CD4-positive, alpha-beta T cell (primary cell): ENCODE data around the gene SRD5A1. TPM values are rescaled to one million over a fixed set of nuclear protein-coding genes. Genes with fewer than 3 reads are reported as not detected.
A peak's percentile ranks its signal among the peaks of the same experiment; 100 is the strongest.
"Not testable (repeated sequence)": the region's sequence is repeated elsewhere in the genome, so short reads cannot be mapped to it uniquely, and the experiment has no call there.

Experiments used
- ATAC-seq: fragments of 200-7000 bp; cut with Tn5 transposase; one replicate; pipeline ENCODE4 v1.10.0; 2022; ENCODE audit warnings: mild to moderate bottlenecking; ENCODE audit not compliant: poor library complexity
- CTCF ChIA-PET: fragments of 350-600 bp; sonication (Branson Sonifier 250); formaldehyde crosslinking; loops from one replicate; lab custom pipeline; 2021; ENCODE audit warnings: antibody characterized with exemption, inconsistent platforms; lab: Charles Lee
- POLR2A ChIA-PET: fragments of 350-600 bp; sonication (Branson Sonifier 250); formaldehyde crosslinking; loops from one replicate; lab custom pipeline; 2021; ENCODE audit warnings: antibody characterized with exemption, inconsistent platforms; lab: Charles Lee
- DNase-seq, 14 experiments: peaks; one replicate each; pipeline ENCODE4 v3.0.0-alpha.2; 2013 to 2020; ENCODE audit warnings: mixed read lengths in 2 of 14
- H3K27ac ChIP-seq, 2 donors: one replicate each; pipeline versions ENCODE4 v1.5.1 to v1.7.0; 2013; ENCODE audit warnings: low read length in 2 of 2, low read depth in 1 of 2, mild to moderate bottlenecking in 1 of 2
- H3K27me3 ChIP-seq, 2 experiments: 1 replicate in 1 of 2; 2 replicates in 1 of 2; pipeline versions ENCODE4 v1.6.1 to v1.7.0; 2013; ENCODE audit warnings: low read length in 2 of 2, control low read depth in 1 of 2, mild to moderate bottlenecking in 1 of 2, moderate library complexity in 1 of 2; ENCODE audit not compliant: insufficient read depth in 2 of 2, control insufficient read depth in 1 of 2
- H3K36me3 ChIP-seq: one replicate; pipeline ENCODE4 v1.6.1; 2013; ENCODE audit warnings: low read length, control low read depth; ENCODE audit not compliant: insufficient read depth
- H3K4me1 ChIP-seq: one replicate; pipeline ENCODE4 v1.6.1; 2013; ENCODE audit warnings: low read length, control low read depth; ENCODE audit not compliant: insufficient read depth
- H3K4me3 ChIP-seq: one replicate; pipeline ENCODE4 v1.5.1; 2013; ENCODE audit warnings: mild to moderate bottlenecking, low read length, moderate library complexity
- H3K9me3 ChIP-seq, 2 experiments: 1 replicate in 1 of 2; 2 replicates in 1 of 2; pipeline versions ENCODE4 v1.6.1 to v1.7.0; 2013; ENCODE audit warnings: low read length in 2 of 2, mild to moderate bottlenecking in 2 of 2, control low read depth in 1 of 2, moderate library complexity in 1 of 2; ENCODE audit not compliant: control insufficient read depth in 1 of 2, insufficient read depth in 1 of 2
- H3K27ac Mint-ChIP-seq: one replicate; pipeline ENCODE4 v1.8.0; 2020; ENCODE audit warnings: mixed read lengths
- H3K27me3 Mint-ChIP-seq: one replicate; pipeline ENCODE4 v1.8.0; 2021; ENCODE audit warnings: mixed read lengths
- H3K36me3 Mint-ChIP-seq: one replicate; pipeline ENCODE4 v1.8.0; 2021; ENCODE audit warnings: low read depth, mixed read lengths
- H3K4me1 Mint-ChIP-seq: one replicate; pipeline ENCODE4 v1.8.0; 2021; ENCODE audit warnings: low read depth, mixed read lengths
- H3K4me3 Mint-ChIP-seq: one replicate; pipeline ENCODE4 v1.8.0; 2020; ENCODE audit warnings: mild to moderate bottlenecking, mixed read lengths
- H3K9me3 Mint-ChIP-seq: one replicate; pipeline ENCODE4 v1.8.0; 2020; ENCODE audit warnings: mixed read lengths
- CTCF ChIP-seq: fragments of 200-600 bp; IDR thresholded peaks from one replicate; pipeline ENCODE4 v1.8.0; 2022; ENCODE audit warnings: antibody characterized with exemption, mild to moderate bottlenecking
- intact Hi-C, 2 experiments: fragments of 100-400 bp; cut with DNase I in 1 of 2; cut with micrococcal nuclease in 1 of 2; formaldehyde crosslinking; loops; one replicate each; pipeline versions ENCODE4 v1.15.1 to v1.9.0; 2023 to 2025; cut with DNase I, micrococcal nuclease
- total RNA-seq, 174 experiments: library from RNA in 2 of 174; stranded (reverse) in 2 of 174; gene quantifications; one replicate each; pipeline ENCODE4 v1.2.3 and lab custom pipeline; 2021 to 2026

Gene SRD5A1
- total RNA-seq, 2 experiments from 2014 or later = 2.3 to 3.0 TPM

- ATAC-seq (no peak), DNase-seq (no peak)
- ChIA-PET CTCF (no interaction called here), POLR2A (no interaction called here)
- Histone ChIP-seq H3K4me1 (no peaks in the 10 kb centered on the region), H3K9me3 (peaks cover 0 to 9% of the 10 kb centered on the region in 2 experiments), H3K27me3 (no peaks in the 10 kb centered on the region), H3K4me3 (no peak overlapping the region), H3K36me3 (no peaks in the 10 kb centered on the region), H3K27ac (no peak overlapping the region)
- TF ChIP-seq CTCF = no peak
- Mint-ChIP-seq H3K27ac (no peak overlapping the region), H3K27me3 (no peaks in the 10 kb centered on the region), H3K4me1 (no peaks in the 10 kb centered on the region), H3K36me3 (peaks cover 19% of the 10 kb centered on the region), H3K9me3 (peaks cover 3% of the 10 kb centered on the region), H3K4me3 (no peak overlapping the region)
- intact Hi-C loops = no loop called here
Measured at GRCh38 chr5:6644794-6645241, 11.6 kb downstream of the SRD5A1 start.

- H3K4me1 ChIP-seq, H3K4me3 Mint-ChIP-seq, H3K27me3 Mint-ChIP-seq, ATAC-seq, CTCF ChIA-PET, H3K27ac ChIP-seq, intact Hi-C loops, POLR2A ChIA-PET, H3K4me1 Mint-ChIP-seq, H3K9me3 Mint-ChIP-seq, H3K36me3 ChIP-seq, H3K4me3 ChIP-seq, H3K27me3 ChIP-seq, H3K9me3 ChIP-seq, H3K27ac Mint-ChIP-seq: not testable (repeated sequence)
- peak in 2 of 14 experiments; percentile 47 to 61 for DNase-seq
- peaks cover 22% of the 10 kb centered on the region for H3K36me3 Mint-ChIP-seq
Measured at GRCh38 chr5:6645571-6646362, 12.5 kb downstream of the SRD5A1 start.

GRCh38 chr5:6649186-6649585 lies 15.9 kb downstream of the SRD5A1 start:
- peaks cover 2% of the 10 kb centered on the region for H3K36me3 ChIP-seq
- CTCF ChIA-PET = no interaction called here
- no peak for ATAC-seq
- no peaks in the 10 kb centered on the region for H3K4me1 ChIP-seq
- Mint-ChIP-seq H3K4me1 (no peaks in the 10 kb centered on the region), H3K4me3 (no peak overlapping the region), H3K9me3 (peaks cover 5% of the 10 kb centered on the region), H3K27me3 (no peaks in the 10 kb centered on the region), H3K36me3 (peaks cover 36% of the 10 kb centered on the region), H3K27ac (no peak overlapping the region)
- no peaks in the 10 kb centered on the region for H3K27me3 ChIP-seq
- H3K27ac ChIP-seq = no peak overlapping the region
- no peak overlapping the region for H3K4me3 ChIP-seq
- POLR2A ChIA-PET = no interaction called here
- peaks cover 0 to 9% of the 10 kb centered on the region in 2 experiments for H3K9me3 ChIP-seq
- no peak for DNase-seq
- intact Hi-C loops = no loop called here
- TF ChIP-seq CTCF = no peak
